G401 (cell line): ENCODE data around the gene ST3GAL3. TPM values are rescaled to one million over a fixed set of nuclear protein-coding genes. Genes with fewer than 3 reads are reported as not detected.

Experiments used
- DNase-seq: peaks from one replicate; pipeline ENCODE4 v3.0.0-alpha.2; 2015; ENCODE audit warnings: low spot score
- in situ Hi-C: cut with HindIII; loops from 2 replicates; pipeline ENCODE4 v1.10.0; 2016; ENCODE audit warnings: low sequenced_read_pairs, mixed read lengths
- total RNA-seq: library from RNA; depleted of rRNA; stranded (reverse); fragments of >200 nt; shearing (Covaris generic); gene quantifications from 2 replicates; pipeline ENCODE4 v1.2.3, GENCODE V29; 2014

The ST3GAL3 gene
- total RNA-seq, 1 experiment from 2014 or later: 15.7 TPM

DNA sequence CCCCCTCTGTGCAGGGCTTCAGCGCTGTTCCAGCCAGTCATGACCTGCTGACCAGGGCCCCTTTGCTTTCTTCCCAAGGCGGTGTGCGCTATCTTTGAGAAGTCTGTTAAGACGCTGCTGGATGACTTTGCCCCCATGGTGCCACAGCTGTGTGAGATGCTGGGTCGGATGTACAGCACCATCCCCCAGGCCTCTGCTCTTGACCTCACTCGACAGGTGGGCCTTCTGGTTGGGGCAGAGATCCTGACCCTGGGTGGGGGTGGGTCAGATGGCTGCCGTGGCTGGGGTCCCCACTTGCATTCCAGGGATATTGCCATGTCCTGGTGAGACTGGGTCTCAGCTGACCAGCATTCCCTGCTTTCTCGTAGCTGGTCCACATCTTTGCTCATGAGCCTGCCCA, 253.5 kb downstream of the ST3GAL3 start:
- in situ Hi-C loops: no loop called here
- DNase-seq: no peak

DNA sequence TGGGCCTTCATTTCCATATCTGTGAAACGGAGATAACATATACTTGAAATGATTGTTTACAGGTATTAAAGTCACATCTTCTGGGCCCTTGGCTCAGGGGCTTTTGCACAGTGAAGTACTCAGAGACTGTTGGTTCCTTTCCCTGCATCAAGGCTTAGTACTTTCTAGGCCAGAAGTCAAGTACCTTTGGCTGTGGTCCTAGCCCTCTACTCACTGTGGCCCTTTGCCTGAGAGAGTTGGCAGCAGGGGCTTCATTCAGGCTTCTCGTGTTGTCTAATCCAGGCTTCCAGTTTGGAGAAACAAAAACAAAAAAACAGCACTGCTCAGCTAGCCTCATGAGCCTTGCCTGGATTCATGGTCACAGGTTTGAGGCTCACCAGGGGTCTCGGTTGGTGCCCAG, 254.4 kb downstream of the ST3GAL3 start:
- in situ Hi-C loops: no loop called here
- DNase-seq: no peak

DNA sequence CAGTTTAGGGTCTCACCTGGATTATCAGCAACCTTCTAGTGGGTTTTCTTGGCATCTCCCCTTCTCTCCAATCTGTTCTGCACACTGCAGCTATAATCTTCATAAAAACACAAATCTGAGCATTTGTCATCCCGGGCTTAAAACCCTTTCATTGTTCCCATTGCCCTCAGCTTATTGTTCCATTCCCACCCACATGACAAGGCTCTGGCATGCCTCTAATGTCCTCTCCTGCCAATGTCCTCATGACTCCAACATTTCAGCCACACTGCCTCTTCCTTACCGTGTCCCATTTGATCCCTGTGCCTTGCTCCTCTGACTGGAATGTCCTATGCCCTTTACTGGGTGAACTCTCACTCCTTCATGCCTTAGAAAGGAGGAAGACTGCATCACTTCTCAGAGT, 255.0 kb downstream of the ST3GAL3 start:
- DNase-seq: no peak
- in situ Hi-C loops: no loop called here

DNA sequence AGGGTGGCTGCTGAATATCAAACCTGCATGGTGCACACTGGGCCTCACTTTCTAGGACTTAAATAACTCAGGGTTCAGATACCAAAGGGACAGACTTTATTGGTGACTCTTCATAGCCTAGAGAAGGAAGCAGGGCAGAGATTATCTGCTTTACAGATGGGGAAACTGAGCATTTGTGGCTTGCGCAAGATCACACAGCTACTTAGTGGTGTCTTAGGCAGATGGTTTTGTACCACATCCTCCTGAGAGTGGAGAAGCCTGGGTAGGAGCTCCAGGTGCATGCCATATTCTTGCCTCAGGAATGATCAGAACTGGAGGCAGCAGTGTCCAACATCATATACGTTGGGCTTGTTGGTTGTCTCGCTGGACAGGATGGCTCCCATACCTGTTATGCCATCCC, 255.7 kb downstream of the ST3GAL3 start:
- in situ Hi-C loops: no loop called here
- DNase-seq: no peak

DNA sequence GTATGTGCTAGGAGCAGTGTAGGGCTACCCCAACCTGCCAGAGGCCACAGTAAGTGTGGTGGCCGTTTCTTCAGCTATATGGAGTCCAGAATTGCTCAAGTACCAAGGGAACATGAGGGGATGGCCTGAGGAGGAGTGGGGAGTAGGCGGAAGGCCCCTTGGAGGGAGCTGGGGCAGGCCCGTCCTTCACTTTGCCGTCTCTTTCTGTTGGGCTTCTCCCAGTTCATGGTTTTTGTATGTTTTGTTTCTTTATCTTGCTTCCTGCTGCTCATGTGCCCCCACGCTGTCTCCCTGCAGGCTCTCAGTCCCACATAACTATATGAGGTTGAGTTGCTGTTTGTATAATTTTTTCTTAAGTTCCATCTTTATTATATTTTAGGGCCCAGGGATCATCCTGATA, 256.6 kb downstream of the ST3GAL3 start:
- in situ Hi-C loops: no loop called here
- no peak for DNase-seq

DNA sequence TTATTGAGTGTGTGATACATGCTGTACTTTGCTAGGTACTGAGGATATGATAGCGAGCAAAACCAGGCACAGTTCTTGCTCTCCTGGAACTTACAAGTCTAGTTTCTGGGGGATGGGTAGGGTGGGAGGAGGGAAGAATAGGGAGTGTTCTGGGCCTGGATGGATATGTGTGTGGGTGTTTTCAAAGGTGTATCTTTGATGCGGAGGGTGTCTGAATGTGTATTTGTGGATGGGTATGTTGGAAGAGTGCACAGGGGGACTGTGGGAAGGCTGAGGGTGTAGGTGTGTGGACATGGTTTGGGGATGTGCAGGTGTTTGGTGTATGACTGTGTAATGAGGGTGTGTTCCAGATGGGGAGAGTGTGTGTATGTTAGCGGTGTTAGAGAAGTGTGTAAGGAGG, 258.0 kb downstream of the ST3GAL3 start:
- in situ Hi-C loops: no loop called here
- DNase-seq: no peak

DNA sequence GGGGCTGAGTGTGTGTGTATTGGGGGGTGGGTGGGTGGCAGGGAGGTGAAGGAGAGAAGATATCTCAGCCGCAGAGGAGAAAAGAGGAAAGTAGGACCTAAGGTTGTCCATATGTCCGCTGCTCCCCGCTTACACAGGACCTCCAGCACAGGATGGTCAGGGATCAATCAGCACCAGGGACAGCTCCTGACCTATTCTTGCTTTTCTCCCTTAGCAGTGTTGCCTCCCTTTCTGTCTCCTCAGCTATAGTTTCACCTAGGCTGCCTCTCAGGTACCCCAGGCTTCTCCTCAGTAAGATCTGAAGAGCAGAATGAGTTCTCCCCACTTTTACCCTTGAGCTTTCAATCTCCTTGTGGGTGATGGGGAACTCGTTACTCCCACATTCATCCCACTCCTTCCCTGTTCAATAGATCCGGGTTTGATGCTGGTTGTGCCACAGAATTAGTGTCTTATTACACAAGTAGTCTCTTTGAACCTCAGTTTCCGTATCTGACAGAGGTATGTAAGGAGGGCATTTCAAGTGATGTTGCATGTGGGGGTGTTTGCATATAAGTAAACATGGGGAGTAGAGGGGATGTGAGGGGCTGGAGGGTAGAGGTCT, 261.1 kb downstream of the ST3GAL3 start:
- DNase-seq: no peak
- in situ Hi-C loops: no loop called here

DNA sequence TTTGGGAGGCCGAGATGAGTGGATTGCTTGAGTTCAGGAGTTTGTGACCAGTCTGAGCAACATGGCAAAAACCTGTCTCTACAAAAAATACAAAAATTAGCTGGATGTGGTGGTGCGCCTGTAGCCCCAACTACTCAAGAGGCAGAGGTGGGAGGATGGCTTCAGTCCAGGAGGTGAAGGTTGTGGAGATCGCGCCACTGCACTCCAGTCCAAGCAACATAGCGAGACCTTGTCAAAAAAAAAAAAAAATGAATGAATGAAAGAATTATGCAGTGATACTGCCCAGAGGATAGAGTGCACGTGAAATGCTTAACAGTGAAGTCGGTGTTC, 262.0 kb downstream of the ST3GAL3 start:
- in situ Hi-C loops: no loop called here
- no peak for DNase-seq

DNA sequence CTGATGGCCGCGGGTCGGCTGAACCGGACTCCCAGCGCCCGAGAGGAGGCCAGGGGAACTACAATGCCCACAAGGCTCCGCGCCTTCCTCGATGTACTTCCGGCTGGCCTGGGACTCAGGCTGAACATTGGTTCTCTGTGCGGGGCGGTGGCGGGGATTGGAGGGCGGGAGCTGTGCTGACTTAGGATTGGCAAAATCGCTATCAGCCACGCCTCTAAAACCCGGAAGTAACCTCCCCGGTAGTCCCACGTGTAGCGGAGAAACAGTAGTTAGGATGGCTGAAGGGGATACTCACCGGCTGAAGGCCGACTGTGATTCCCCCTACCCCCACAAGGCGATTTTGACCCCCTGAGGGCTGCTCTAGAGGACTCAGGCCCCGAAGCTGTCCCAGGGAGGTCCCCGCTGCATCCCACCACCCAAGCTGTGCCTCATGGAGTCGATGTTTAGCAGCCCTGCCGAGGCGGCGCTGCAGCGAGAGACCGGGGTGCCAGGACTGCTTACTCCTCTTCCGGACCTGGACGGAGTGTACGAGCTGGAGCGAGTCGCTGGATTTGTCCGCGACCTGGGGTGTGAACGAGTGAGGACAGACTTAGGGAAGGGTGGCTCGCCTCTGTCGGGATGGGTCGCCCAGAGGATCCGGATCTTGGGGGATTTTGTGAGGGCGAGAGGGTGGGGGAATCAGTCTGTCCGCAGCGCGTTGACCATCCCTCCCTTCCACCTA, 262.6 kb downstream of the ST3GAL3 start, which contains the start of gene DPH2:
TSS of gene DPH2 (plus strand) at position 265 of the 721 bp plus-strand sequence. CDS start at position 431, 166 bp downstream.
- DNase-seq: peak; percentile 99
- in situ Hi-C loops: loop anchor here (10.0 kb wide), 1 partner anchor 75 kb away; no protein-coding TSS in a partner anchor

DNA sequence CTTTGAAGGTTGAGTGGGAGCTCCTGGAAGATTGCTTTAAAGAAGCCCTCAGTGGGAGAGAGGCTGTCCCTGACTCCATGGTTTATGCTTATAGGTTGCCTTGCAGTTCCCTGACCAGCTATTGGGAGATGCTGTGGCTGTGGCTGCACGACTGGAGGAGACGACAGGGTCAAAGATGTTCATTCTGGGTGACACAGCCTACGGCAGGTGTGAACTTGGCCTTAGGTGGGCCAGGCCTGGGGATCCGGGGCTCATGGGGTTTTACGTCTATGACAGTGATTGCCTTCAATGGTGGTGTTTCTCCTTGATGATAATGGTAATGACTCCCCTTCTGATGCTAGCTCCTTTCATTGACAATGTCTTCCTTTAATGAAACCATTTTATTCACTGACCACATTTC, 263.2 kb downstream of the ST3GAL3 start:
- in situ Hi-C loops: loop anchor here (10.0 kb wide), 1 partner anchor 74 kb away; no protein-coding TSS in a partner anchor
- no peak for DNase-seq

DNA sequence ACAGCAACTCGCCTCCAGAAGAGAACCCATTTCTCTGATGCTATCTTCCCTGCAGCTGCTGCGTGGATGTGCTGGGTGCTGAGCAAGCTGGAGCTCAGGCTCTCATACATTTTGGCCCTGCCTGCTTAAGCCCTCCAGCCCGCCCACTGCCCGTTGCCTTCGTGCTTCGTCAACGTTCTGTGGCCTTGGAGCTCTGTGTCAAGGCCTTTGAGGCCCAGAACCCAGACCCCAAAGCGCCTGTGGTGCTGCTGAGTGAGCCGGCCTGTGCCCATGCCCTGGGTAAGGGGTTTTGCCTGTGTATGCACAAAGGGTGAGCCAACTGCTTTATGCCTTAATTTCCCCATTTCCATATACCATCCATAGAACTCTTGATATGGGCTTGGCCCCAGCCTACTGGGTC, 263.6 kb downstream of the ST3GAL3 start:
- in situ Hi-C loops: loop anchor here (10.0 kb wide), 1 partner anchor 74 kb away; no protein-coding TSS in a partner anchor
- DNase-seq: no peak

DNA sequence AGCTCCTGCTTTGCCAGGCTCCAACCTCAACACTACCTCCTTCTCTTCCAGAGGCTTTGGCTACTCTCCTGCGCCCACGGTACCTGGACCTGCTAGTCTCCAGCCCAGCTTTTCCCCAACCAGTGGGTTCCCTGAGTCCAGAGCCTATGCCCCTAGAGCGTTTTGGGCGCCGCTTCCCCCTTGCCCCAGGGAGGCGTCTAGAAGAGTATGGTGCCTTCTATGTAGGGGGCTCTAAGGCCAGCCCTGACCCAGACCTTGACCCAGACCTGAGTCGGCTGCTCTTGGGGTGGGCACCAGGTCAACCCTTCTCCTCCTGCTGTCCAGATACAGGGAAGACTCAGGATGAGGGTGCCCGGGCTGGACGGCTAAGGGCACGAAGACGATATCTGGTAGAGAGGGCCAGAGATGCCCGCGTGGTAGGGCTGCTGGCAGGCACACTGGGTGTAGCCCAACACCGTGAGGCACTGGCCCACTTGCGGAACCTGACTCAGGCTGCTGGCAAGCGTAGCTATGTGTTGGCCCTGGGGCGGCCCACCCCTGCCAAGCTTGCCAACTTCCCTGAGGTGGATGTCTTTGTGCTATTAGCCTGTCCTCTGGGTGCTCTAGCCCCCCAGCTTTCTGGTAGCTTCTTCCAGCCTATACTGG, 264.1 kb downstream of the ST3GAL3 start:
- in situ Hi-C loops: loop anchor here (10.0 kb wide), 1 partner anchor 73 kb away; no protein-coding TSS in a partner anchor
- DNase-seq: no peak

DNA sequence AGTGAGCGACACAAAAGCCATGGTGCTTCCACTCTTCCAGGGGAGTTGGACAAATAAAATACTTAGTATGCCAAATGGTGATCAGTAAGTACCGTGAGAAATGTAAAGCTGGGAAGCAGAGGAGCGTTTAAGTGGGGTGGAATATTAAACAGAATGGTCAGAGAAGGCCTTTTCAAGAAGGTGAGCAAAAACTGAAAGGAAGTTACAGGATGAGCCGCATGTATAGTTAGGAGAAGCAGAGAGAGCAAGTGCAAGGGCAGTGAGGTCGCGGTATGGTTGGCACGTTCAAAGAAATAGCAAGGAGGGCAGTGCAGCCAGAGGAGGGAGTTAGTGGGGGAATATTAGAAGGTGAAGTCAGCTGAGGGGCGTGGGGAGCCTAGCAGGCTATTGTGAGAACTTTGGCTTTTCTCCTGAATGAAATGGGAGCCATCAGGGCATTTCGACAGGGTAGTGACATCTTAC, 266.7 kb downstream of the ST3GAL3 start:
- in situ Hi-C loops: loop anchor here (10.0 kb wide), 1 partner anchor 71 kb away; no protein-coding TSS in a partner anchor
- DNase-seq: no peak

DNA sequence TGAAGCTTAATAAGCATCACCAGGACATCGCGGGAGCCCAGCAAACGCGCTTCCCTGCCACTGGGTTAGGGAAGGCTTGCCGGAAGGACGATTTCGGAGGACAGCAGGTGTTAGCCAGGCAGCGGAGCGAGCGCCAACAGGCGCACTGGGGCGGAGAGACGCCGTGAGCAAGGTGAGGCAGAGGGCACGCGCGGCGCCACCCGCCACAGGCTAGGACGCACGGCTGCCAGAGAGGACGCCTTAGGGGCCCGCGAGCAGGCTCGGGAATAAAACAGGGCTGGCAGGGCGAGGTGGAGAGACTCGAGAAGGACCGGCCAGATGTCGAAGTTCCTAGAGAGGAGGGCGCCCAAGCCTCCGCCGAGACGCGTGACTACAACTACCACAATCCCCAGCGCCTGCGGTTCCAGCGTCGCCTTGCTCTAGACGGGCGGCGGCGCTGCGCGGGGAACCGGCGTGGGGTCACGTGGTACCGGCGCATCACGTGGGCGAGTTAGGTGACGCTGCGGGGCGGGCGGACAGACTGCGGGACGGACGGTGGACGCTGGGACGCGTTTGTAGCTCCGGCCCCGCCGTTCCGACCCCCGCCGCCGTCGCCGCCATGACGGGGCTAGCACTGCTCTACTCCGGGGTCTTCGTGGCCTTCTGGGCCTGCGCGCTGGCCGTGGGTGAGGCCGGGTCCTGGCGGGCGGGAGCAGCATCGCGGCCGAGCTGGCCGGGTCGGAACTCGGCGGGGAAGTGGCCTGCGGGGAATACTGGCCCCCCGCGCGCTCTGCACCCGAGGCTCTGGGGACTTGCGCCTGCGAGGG, 267.3 kb downstream of the ST3GAL3 start, which contains the start of gene ATP6V0B:
TSS of gene ATP6V0B (plus strand) at position 518 of the 806 bp plus-strand sequence. CDS start at position 599, 81 bp downstream.
- DNase-seq: peak; percentile 94

DNA sequence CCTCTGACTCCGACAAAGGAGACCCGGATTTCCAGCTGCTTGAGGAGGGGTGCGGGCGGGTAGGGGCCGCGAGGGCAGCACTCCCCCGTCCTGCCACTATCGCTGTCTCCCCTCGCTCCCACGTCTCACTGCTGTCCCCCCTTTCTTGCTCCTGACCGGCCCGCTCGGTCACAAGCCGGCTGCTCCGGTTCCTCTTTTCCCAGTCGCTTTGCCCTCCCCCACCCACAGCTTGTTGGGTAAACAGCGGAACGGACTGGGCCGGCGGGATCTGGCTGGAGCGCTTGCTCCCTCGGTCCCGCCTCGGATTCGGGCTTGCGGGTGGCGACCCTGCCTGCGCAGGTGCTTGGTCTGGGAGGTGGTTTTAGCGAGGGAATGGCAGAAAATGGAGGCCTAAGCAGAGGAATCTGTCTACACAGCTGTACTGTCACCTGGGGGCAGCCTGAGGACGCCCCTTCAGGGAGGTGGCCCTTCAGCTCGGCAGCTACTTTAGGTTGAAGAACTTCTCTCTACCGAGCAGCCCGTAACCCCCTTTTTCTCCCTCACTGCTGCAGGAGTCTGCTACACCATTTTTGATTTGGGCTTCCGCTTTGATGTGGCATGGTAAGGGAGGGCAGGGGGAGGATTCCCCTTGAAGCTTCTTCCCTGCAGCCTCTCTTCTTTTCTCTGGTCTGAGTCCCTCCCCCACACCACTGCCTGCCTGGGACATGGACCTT, 268.1 kb downstream of the ST3GAL3 start:
- in situ Hi-C loops: loop anchor here (10.0 kb wide), 1 partner anchor 69 kb away; no protein-coding TSS in a partner anchor
- DNase-seq: peak; percentile 25

More for the DNA sequence above, 267.3 kb downstream of the ST3GAL3 start, which contains the start of gene ATP6V0B:
- in situ Hi-C loops: loop anchor here (10.0 kb wide), 1 partner anchor 70 kb away; no protein-coding TSS in a partner anchor

DNA sequence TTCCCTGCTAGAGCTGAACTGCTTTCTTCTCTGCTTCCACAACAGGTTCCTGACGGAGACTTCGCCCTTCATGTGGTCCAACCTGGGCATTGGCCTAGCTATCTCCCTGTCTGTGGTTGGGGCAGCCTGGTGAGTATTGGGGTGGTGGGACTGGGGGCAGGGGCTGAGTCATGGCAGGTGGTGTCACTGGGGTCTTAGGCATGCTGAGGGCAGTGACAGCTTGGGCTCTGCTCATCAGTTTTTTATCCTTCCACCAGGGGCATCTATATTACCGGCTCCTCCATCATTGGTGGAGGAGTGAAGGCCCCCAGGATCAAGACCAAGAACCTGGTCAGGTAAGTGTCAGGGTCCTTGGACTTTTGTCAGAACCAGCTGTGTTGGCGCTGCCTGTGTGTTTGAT, 268.7 kb downstream of the ST3GAL3 start:
- in situ Hi-C loops: loop anchor here (10.0 kb wide), 1 partner anchor 69 kb away; no protein-coding TSS in a partner anchor

DNA sequence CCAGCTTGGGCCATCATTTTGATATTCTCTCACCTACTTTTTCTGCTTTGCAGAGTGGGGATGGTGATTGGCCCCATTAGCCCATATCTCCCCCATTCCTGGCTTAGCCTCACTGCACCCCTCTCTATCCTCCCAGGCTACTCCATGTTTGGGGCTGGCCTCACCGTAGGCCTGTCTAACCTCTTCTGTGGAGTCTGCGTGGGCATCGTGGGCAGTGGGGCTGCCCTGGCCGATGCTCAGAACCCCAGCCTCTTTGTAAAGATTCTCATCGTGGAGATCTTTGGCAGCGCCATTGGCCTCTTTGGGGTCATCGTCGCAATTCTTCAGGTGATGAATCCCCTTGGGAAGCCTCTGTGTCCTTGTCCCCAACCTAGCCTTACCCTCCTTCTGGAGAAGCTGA, 269.6 kb downstream of the ST3GAL3 start:
- no peak for DNase-seq
- in situ Hi-C loops: loop anchor here (10.0 kb wide), 1 partner anchor 68 kb away; no protein-coding TSS in a partner anchor

More for the DNA sequence above, 268.7 kb downstream of the ST3GAL3 start:
- no peak for DNase-seq
